ENCODE data around the gene BPNT1.
"Not testable (repeated sequence)": the region's sequence is repeated elsewhere in the genome, so short reads cannot be mapped to it uniquely, and the experiment has no call there.

The BPNT1 gene, protein sequence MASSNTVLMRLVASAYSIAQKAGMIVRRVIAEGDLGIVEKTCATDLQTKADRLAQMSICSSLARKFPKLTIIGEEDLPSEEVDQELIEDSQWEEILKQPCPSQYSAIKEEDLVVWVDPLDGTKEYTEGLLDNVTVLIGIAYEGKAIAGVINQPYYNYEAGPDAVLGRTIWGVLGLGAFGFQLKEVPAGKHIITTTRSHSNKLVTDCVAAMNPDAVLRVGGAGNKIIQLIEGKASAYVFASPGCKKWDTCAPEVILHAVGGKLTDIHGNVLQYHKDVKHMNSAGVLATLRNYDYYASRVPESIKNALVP

DNA sequence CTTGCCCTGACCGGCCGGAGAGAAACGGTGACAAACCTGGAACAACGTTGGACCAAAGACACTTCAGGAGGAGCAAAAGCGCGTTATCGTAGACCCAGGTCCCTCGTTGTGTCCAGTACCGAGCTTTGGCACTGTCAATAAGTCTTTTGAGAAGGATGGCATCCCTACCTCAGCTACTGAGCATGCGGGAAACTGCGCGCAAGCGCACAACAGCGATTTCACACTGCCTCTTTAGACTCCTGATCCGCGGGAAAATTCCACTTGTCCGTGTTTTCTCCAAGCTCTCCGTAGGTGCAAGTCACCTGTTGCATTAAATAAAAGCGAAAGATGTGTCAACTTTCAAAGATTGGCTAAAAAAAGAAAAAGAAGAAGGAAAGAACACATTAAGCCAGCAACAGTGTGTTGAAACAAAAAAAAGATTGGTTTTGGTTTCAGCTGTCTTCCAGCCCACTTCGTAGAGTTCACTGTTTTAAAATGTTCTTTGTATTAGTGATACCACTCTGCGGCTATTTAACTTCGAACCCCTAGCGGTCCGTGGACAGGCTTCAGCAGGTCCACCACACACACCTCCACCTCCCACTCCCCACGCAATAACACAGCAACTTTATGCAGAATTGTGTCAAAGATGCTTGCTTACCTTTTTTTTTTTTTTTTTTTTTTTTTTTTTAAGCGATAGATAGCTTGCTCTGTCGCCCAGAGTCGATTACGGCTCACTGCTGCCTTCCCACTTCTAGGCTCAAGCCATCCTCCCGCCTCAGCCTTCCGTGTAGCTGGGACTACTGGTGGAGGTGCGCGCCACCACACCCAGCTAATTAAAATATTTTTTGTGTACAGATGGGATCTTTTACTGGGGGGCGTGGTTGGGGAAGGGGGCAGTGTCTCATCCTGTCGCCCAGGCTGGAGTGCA, at the start of gene BPNT1:
Gene BPNT1 (minus strand): TSS at position 139 of the 907 bp plus-strand sequence. CDS start 9,942 bp downstream, outside the sequence.
- DNase-seq, result peak; percentile 96 to 99

DNA sequence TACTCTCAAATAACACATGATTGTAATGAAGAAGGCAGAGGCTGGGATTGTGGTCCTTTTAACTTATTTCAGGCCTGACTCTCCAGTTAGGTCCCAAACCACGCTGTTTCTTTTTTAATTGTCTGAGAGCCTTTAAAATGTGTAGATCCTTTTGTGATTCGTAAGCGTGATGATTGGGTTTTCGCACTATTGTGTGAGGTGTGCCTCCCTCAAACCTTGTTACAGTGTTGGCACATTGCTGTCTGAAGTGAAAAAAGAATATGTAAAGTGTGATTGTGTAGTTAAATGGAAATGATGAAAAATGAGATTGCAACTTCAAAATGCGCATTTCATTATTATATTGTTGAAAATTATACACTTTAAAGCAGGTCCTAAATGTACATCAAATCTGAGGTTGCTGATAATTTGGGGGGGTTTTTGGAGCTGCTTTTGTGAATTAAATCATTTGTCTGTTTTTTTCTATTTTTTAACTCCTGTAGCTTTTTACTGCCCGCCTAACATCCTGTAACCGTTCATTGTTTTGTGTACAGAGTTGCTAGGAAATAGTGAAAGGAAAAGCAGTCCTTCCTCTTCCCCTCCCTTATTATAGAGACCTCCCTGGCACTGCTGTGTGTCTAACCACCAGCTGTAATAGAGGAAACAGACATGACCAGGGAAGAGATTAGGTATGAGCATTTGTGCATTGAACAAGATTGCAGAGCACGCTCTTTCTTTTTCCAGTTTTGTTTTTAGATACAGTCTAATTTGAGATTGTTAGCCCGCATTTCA, 47.6 kb upstream of the BPNT1 start:
- peak in 1 of 2 donors; percentile 58 for DNase-seq

DNA sequence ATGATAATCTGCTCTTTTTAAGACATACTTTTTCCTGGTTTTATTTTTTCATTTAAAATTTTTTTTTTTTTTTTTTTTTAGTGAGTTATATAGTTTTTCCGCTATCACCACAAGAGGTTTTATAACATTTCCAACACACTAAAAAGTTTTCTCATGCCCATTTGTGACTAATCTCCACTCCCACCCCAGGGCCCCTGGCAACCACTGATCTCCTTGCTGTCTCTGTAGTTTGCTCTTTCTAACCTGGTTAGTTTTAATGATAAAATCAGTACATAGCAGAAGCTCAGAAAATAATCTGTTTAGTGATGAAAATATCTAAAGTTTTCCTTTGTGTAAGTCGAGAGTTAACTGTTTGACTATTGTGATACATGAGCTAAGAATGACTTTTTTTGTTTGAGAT, 46.2 kb upstream of the BPNT1 start:
- no peak for DNase-seq

DNA sequence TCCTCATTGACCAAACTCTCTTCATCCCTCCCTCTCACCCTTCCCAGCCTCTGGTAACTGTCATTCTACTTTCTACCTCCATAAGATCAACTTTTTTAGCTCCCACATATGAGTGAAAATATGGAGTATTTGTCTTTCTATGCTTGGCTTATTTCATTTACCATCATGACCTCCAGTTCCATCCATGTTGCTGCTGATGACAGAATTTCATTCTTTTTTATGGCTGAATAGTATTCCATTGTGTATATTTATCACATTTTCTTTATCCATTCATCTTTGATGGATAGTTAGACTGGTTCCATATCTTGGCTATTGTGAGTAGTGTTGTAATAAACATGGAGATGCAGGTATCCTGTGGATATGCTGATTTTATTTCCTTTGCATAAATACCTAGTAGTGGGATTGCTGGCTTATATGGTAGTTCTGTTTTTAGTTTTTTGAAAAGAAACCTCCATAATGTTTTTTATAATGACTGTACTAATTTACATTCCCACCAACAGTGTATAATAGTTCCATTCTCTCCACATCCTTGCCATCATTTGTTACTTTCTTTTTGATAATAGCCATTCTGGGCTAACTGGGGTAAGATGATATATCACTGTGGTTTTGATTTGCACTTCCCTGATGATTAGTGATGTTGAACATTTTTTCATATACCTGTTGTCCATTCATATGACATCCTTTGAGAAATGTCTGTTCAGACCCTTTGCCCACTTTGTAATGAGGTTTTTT, 40.1 kb upstream of the BPNT1 start:
- DNase-seq, result no peak

DNA sequence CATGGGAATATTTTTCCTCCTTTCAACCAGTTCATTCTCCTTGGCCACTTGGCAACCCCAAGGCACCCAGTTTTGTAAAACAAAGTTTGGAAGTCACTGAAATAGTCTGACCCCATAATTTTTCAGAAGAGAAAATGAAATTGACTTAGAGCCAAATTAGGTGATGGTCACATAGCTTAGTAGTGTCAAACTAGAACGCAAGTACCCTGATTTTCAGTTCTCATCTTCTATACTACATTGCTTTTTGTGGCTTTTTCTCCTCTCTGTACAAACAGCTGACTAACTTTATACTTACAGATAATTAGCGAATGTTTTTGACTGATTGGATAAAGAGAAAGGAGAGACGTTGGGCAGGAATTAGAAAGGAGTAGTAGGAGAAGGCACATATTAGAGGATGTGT, 37.5 kb upstream of the BPNT1 start:
- no peak for DNase-seq

DNA sequence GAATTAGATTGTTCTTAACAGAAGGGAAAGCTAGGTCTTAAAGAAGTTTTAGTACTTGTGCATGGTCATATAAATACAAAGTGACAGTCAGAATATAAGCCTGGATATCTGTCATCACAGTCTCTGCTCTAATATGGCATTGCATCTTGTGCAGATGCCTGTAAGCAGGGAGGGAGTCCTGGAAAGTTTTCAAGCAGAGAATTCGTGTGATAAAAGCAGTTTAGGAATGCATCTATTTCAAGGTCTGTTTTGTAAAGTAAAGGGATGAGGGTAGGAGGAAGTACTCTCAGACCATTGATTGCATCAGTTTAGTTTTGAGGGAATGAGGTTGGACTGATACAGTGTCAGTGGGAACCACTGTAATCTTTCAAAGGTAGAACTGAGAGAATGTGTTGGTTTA, 35.0 kb upstream of the BPNT1 start:
- DNase-seq, result no peak

DNA sequence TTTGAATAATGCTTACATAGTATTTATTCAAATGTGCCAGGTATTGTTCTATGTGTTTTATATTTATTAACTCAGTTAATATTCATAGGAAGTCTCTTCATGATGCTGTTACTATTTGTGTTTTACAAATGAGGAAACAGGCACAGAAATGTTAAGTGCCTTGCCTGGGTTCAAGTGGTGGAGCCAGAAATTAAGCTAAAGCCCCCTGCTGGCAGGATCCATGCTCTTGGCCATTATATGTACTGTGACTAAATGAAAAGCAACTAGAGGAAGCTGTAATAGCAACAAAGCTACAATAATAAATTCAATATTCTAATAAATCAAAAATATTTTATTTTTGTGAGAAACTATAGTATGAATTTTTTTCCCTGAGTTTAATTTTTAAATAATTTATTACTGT, 34.3 kb upstream of the BPNT1 start:
- DNase-seq, result peak in 1 of 2 donors; percentile 22

DNA sequence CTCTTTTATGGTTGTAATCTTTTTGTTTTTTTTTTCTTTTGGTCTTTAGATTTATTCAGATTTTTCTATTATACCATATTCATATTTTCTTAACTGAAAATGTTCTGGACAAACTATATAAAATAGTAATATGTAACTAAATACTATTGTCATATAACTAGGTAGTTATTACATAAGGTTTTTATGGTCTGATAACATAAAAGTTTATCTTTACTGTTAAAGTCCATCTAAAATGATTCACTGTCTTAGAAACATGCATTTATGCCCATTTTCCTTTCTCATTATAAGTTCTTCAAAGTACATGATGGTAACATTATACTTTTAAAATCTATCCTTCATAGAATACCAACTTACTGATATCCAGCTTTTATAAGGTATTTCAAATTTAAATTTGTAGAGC, 33.5 kb upstream of the BPNT1 start:
- DNase-seq, result no peak

DNA sequence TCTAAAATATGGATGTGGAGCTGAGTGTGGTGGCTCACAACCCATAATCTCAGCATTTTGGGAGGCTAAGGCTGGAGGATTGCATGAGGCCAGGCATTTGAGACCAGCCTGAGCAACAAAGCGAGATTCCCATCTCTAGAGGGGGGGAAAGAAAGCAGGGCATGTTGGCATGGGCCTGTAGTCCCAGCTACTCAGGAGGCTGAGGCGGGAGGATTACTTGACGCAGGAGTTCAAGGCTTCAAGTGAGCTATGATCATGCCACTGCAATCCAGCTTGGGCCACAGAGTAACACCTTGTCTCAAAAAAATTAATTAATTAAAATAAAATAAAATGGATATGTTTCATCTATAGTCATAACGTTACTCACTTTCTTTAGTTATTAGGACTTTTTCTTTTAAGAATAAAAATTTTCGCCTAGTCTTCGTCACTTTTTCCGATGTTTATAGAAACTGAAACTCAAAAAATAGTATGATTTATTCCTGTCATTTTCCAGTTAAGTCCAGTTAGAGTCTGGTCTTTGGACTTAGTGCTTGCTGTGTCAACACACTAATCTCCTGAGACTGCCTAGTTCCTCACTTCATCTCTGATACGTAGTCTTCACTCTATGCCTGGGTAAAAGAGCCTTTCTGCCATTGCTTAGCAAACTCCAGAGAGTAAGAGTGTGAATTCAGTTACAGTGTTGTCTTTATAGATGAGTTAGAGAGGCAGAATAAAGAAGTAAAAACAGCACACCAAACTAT, 32.4 kb upstream of the BPNT1 start:
- DNase-seq, result no peak

DNA sequence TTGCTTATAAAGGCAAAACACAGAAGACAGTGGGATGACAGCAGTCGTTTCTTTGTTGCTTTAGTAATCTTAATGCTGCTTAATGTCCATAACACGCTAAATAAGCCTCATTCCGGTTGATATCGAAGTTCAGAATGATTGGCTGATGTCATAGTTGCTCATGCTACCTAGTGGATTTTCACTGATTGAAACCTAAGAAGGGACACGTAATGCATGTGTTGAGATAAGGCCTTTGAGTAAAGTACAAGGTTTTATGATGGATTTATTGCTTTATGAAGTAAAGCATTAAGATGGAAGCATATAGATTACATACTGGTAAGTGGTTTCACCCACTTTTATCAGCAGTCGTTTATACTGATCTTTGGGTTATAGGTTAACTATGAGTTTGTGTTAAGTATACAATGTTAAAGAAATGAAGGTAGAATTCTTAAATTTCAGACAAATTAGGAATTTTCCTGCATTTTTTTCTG, 29.5 kb upstream of the BPNT1 start:
- DNase-seq, result no peak

DNA sequence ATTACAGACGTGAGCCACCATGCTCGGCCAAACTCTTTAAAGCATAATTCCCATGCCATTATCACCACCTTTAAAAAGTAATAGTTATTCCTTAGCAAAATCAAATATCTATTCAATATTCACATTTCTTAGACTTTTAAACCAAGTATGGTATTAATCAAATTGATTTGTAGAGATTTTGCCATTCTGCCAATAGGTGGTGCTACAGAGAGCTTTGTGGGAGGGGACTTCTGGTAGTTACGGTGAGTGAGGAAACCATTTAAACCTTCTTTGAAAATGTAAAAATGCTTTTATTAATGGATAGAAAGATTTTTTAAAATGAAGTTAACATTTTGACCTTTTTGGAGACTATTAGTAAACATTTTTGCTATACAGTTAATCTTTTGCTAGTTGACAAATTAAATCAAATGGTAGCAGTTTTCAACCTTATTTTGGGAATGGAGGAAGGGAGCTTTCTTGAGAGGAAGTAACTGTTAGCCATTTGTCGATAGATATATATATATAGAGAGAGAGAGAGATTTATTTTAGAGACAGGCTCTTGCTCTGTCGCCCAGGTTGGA, 23.6 kb upstream of the BPNT1 start:
- peak; percentile 6 to 72 for DNase-seq

DNA sequence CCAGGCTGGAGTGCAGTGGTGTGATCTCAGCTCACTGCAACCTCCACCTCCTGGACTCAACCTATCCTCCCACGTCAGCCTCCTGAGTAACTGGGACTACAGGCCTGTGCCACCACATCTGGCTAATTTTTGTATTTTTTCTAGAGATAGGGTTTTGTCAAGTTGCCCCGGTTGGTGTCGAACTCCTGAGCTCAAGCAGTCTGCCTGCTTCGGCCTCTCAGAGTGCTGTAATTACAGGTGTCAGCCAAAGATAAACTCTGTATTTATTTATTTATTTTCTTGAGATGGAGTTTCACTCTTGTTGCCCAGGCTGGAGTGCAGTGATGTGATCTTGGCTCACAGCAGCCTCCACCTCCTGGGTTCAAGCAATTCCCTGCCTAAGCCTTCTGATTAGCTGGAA, 23.0 kb upstream of the BPNT1 start:
- not testable (repeated sequence) for DNase-seq

DNA sequence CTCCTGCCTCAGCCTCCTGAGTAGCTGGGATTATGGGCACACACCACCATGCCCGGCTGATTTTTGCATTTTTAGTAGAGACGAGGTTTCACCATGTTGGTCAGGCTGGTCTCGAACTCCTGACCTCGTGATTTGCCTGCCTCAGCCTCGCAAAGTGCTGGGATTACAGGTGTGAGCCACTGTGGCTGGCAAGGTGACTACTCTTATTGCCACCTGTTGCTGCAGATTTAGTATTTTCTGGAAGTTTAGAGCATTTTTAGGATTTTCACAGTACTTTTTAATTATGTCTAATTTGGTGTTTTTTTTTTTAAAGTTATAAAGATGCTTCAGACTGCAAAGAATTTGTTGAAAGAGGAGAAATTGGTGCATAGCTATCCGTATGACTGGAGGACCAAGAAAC, 20.9 kb upstream of the BPNT1 start:
- not testable (repeated sequence) for DNase-seq

DNA sequence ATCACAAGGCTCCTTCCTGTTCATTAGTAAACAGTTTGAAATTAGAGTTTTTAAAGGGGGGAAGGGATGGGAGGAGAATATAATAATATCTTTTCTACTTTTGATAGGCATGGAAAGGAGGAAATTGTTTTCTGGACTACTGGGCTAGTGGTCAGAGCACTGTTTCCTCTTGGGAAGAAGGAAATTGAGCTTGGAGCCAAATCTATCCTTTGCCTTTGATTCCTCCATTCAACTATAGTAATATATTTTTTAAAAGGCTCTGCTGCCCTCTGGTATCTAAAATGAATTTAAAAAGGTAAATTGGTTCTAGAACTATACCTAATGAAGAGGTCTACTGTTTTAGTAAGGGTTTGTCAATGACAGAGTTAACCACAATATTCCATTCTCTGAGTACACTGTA, 10.2 kb upstream of the BPNT1 start:
- DNase-seq, result no peak

DNA sequence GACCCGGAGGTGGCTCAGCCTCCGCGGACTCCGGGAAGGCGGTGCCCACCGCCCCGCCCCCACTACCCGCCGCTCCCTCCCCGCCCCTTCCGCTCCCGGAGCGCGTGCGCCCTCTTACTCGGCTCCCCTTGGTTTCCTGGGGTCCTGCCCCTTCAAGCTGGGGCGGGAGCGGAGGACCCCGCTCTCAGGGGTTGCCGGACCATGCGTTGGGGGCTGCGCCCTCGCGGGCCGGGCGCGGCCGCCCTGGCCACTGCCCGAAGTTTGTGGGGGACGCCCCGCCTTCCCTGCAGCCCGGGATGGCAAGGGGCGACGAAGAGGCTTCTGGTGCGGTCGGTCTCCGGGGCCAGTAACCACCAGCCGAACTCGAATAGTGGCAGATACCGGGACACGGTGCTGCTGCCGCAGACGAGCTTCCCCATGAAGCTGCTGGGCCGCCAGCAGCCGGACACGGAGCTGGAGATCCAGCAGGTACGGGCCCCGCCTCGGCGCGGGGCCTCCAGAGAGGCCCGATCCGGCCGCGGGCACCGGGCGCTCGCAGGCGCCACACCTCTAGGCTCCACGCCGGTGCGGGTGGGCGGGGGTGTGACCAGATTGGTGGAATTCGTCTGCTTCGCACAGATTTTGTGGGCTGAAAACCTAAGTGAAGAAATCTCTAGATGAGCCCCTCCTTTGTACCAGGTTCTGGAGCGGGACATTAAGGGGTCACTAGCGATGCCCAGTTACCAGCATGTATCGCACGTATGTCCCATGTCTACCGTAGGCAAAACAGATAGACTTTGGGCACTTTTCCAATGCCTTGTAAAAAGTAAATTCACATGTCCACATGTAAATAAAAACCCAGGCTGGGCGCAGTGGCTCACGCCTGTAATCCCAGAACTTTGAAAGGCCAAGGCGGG, 4.7 kb upstream of the BPNT1 start, which contains the start of gene IARS2:
Gene IARS2 (plus strand): TSS at position 117 of the 896 bp plus-strand sequence. CDS start 85 bp downstream, at position 202.
- peak; percentile 91 to 95 for DNase-seq

DNA sequence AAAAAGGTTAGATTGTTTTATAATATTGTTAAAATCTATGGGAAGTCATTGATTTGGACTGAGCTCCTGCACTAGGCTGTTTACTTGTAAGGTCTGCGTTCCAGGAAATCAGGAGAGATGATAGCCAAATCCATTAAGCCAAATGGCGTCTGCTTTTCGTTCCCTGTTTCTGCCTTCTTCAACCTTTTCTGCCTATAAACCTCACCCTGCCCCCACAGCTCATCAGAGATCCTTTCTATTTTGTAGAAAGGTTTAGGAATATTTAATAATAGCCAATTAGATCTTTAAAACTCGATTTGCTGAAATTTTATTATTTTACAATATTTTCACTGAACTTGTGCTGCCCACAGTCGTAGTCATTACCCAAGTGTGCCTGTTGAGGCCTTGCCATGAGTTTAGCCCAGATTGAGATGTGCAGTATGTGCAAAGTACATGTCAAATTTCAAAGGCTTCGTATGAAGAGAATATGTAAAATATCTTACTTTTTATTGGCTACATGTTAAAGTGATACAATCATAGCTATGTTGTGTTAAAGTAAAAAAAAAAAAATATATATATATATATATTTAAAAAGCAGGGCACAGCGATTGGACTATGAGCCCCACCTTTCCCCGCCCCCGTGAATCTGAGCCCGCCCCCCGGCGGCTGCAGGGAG, 3.9 kb upstream of the BPNT1 start:
- DNase-seq, result no peak

DNA sequence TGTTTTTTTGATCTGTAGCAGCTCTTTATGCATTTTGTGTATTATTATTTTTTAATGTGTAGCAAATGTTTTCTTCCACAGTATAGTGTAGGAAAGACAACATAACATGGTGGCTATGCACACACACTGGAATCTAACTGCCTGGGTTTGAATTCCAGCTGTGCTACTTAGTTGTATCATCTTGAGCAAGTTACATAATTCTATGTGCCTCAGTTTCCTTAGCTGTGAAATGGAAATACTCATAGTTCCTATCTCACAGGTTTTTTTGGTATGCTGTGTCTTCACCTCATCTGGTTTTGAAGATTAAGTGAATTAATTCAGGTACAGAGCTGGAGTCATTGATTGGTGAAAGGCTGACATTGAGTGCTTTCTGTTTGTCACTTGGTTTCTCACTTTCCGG, 3.1 kb upstream of the BPNT1 start:
- DNase-seq, result no peak

DNA sequence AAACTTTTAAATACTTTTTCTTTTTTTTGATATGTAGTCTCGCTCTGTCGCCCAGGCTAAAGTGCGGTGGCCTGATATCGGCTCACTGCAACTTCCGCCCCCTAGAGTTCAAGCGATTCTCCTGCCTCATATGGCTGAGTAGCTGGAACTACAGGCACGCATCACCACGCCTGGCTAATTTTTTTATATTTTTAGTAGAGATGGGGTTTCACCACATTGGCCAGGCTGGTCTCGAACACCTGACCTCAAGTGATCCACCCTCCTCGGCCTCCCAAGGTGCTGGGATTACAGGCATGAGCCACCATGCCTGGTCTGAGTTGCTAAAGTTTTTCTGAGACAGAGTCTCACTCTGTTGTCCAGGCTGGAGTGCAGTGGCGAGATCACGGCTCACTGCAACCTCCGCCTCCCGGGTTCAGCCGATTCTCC, 3.3 kb downstream of the BPNT1 start:
- peak in 1 of 2 donors; percentile 25 for DNase-seq

DNA sequence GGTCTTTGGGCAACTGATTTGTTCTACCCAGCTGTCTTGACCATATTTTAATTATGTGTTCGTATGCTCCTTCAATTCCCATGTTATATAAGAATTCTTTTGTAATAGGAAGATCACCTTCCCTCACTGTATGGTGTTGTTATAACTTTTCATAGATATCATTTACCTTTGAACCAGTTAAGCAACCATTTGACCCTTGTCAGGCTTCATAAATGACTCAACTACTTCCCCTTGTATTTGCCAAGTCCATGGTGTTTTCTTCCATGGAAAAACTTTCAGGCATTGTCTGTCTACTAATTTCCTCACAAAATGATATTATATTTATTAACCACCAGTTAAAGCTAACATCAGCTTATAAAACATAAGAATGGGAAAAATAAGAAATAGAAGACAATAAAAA, 5.1 kb downstream of the BPNT1 start:
- DNase-seq, result no peak

DNA sequence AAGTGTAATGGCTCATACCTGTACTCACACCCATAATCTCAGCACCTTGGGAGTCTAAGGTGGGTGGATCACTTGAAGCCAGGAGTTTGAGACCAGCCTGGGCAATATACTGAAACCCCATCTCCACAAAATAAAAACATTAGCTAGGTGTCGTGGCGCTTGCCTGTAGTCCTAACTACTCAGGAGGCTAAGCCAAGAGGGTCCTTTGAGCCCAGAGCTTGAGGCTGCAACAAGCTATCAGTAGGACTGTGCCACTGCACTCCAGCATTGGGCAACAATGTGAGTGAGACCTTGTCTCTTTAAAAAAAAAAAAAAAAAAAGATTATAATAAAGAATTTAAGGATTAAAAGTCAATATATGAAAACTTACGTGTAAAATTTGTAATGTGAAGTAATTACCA, 11.7 kb downstream of the BPNT1 start:
- DNase-seq, result no peak
